Memory B cell (primary cell): ENCODE measurements around the gene SDC1.
A peak's percentile ranks its signal among the peaks of the same experiment; 100 is the strongest.
"Not testable (repeated sequence)": the region's sequence is repeated elsewhere in the genome, so short reads cannot be mapped to it uniquely, and the experiment has no call there.

Experiments used
- ATAC-seq: fragments of 150-1000 bp; cut with Tn5 transposase; 2 replicates; pipeline ENCODE4 v1.10.0; 2021; ENCODE audit warnings: low read depth, mild to moderate bottlenecking, moderate library complexity
- DNase-seq, 2 donors: peaks; one replicate each; pipeline ENCODE4 v3.0.0; 2022; ENCODE audit warnings: low spot score in 2 of 2
- H3K27ac Mint-ChIP-seq: one replicate; pipeline ENCODE4 v1.8.0; 2022; ENCODE audit warnings: mild to moderate bottlenecking, moderate library complexity, mixed read lengths
- H3K27me3 Mint-ChIP-seq: one replicate; pipeline ENCODE4 v1.8.0; 2022; ENCODE audit warnings: mixed read lengths
- H3K36me3 Mint-ChIP-seq: one replicate; pipeline ENCODE4 v1.8.0; 2022; ENCODE audit warnings: mild to moderate bottlenecking, mixed read lengths
- H3K4me1 Mint-ChIP-seq: one replicate; pipeline ENCODE4 v1.8.0; 2022; ENCODE audit warnings: mixed read lengths
- H3K4me3 Mint-ChIP-seq: one replicate; pipeline ENCODE4 v1.8.0; 2022; ENCODE audit warnings: mild to moderate bottlenecking, moderate library complexity, mixed read lengths
- H3K9me3 Mint-ChIP-seq: one replicate; pipeline ENCODE4 v1.8.0; 2022; ENCODE audit warnings: mixed read lengths

Gene SDC1

GRCh38 chr2:20236496-20236895 lies 11.6 kb upstream of the SDC1 start:
- peak in 1 of 2 donors; percentile 4 for DNase-seq
- H3K27ac Mint-ChIP-seq = no peak overlapping the region
- ATAC-seq = no peak
- H3K4me1 Mint-ChIP-seq = peaks cover 2% of the 10 kb centered on the region
- no peaks in the 10 kb centered on the region for H3K36me3 Mint-ChIP-seq
- peaks cover 13% of the 10 kb centered on the region for H3K27me3 Mint-ChIP-seq
- no peak overlapping the region for H3K4me3 Mint-ChIP-seq
- H3K9me3 Mint-ChIP-seq = peaks cover 6% of the 10 kb centered on the region

GRCh38 chr2:20235655-20236305 lies 10.8 kb upstream of the SDC1 start:
- ATAC-seq (no peak), DNase-seq (peak in 1 of 2 donors; percentile 2)
- no peaks in the 10 kb centered on the region for H3K36me3 Mint-ChIP-seq
- H3K4me1 Mint-ChIP-seq = no peaks in the 10 kb centered on the region
- H3K27me3 Mint-ChIP-seq = peaks cover 14% of the 10 kb centered on the region
- peaks cover 6% of the 10 kb centered on the region for H3K9me3 Mint-ChIP-seq
- H3K27ac Mint-ChIP-seq = no peak overlapping the region
- H3K4me3 Mint-ChIP-seq = no peak overlapping the region

GRCh38 chr2:20234597-20234996 lies 9.7 kb upstream of the SDC1 start:
- peaks cover 17% of the 10 kb centered on the region for H3K27me3 Mint-ChIP-seq
- H3K4me3 Mint-ChIP-seq, H3K27ac Mint-ChIP-seq, H3K4me1 Mint-ChIP-seq, H3K9me3 Mint-ChIP-seq, H3K36me3 Mint-ChIP-seq, ATAC-seq, DNase-seq: not testable (repeated sequence)

- Mint-ChIP-seq H3K4me3 (no peak overlapping the region), H3K9me3 (peaks cover 2% of the 10 kb centered on the region), H3K27ac (no peak overlapping the region), H3K36me3 (peaks cover 4% of the 10 kb centered on the region), H3K4me1 (no peaks in the 10 kb centered on the region), H3K27me3 (peaks cover 24% of the 10 kb centered on the region)
- DNase-seq = no peak
- no peak for ATAC-seq
Measured at GRCh38 chr2:20232837-20233207, 7.9 kb upstream of the SDC1 start.

- no peak overlapping the region for H3K4me3 Mint-ChIP-seq
- no peaks in the 10 kb centered on the region for H3K4me1 Mint-ChIP-seq
- ATAC-seq (no peak), DNase-seq (no peak)
- peaks cover 4% of the 10 kb centered on the region for H3K36me3 Mint-ChIP-seq
- H3K27me3 Mint-ChIP-seq = peaks cover 23% of the 10 kb centered on the region
- H3K9me3 Mint-ChIP-seq = no peaks in the 10 kb centered on the region
- H3K27ac Mint-ChIP-seq = no peak overlapping the region
Measured at GRCh38 chr2:20231598-20232026, 6.7 kb upstream of the SDC1 start.

- ATAC-seq (no peak), DNase-seq (no peak)
- H3K27ac Mint-ChIP-seq = no peak overlapping the region
- peaks cover 4% of the 10 kb centered on the region for H3K36me3 Mint-ChIP-seq
- no peaks in the 10 kb centered on the region for H3K9me3 Mint-ChIP-seq
- H3K4me1 Mint-ChIP-seq = no peaks in the 10 kb centered on the region
- H3K4me3 Mint-ChIP-seq = no peak overlapping the region
- peaks cover 20% of the 10 kb centered on the region for H3K27me3 Mint-ChIP-seq
Measured at GRCh38 chr2:20231159-20231558, 6.2 kb upstream of the SDC1 start.

- no peak for DNase-seq
Measured at GRCh38 chr2:20230114-20230425, 5.1 kb upstream of the SDC1 start.

GRCh38 chr2:20229322-20230113 lies 4.6 kb upstream of the SDC1 start:
- ATAC-seq = no peak
- Mint-ChIP-seq H3K27ac (no peak overlapping the region), H3K4me3 (no peak overlapping the region), H3K4me1 (no peaks in the 10 kb centered on the region), H3K36me3 (peaks cover 4% of the 10 kb centered on the region), H3K27me3 (peaks cover 22% of the 10 kb centered on the region), H3K9me3 (no peaks in the 10 kb centered on the region)
- no peak for DNase-seq

More at GRCh38 chr2:20230114-20230425, 5.1 kb upstream of the SDC1 start:
- Mint-ChIP-seq H3K27me3 (peaks cover 22% of the 10 kb centered on the region), H3K4me1 (no peaks in the 10 kb centered on the region), H3K4me3 (no peak overlapping the region), H3K36me3 (peaks cover 4% of the 10 kb centered on the region), H3K27ac (no peak overlapping the region), H3K9me3 (no peaks in the 10 kb centered on the region)
- ATAC-seq = no peak

- Mint-ChIP-seq H3K27ac (no peak overlapping the region), H3K9me3 (no peaks in the 10 kb centered on the region), H3K27me3 (peaks cover 20% of the 10 kb centered on the region), H3K4me3 (no peak overlapping the region), H3K4me1 (peaks cover 1% of the 10 kb centered on the region), H3K36me3 (peaks cover 4% of the 10 kb centered on the region)
- DNase-seq = no peak
- ATAC-seq = no peak
Measured at GRCh38 chr2:20227894-20228505, 3.1 kb upstream of the SDC1 start.

- no peak overlapping the region for H3K27ac Mint-ChIP-seq
- no peak for DNase-seq
- H3K4me1 Mint-ChIP-seq = peaks cover 3% of the 10 kb centered on the region
- H3K27me3 Mint-ChIP-seq = peaks cover 20% of the 10 kb centered on the region
- no peak for ATAC-seq
- H3K9me3 Mint-ChIP-seq = no peaks in the 10 kb centered on the region
- H3K4me3 Mint-ChIP-seq = peak overlapping the region; percentile 46
- H3K36me3 Mint-ChIP-seq = peaks cover 4% of the 10 kb centered on the region
Measured at GRCh38 chr2:20226152-20226545, 1.2 kb upstream of the SDC1 start.

- Mint-ChIP-seq H3K4me3 (peak overlapping the region; percentile 76), H3K9me3 (no peaks in the 10 kb centered on the region), H3K4me1 (peaks cover 3% of the 10 kb centered on the region), H3K36me3 (peaks cover 4% of the 10 kb centered on the region), H3K27me3 (peaks cover 18% of the 10 kb centered on the region), H3K27ac (no peak overlapping the region)
- DNase-seq = peak in 1 of 2 donors; percentile 25
- ATAC-seq = peak; percentile 79
Measured at GRCh38 chr2:20225294-20226151, 593 bp upstream of the SDC1 start.

- DNase-seq (no peak), ATAC-seq (peak; percentile 12)
- peaks cover 16% of the 10 kb centered on the region for H3K27me3 Mint-ChIP-seq
Measured at GRCh38 chr2:20224164-20224715, 690 bp downstream of the SDC1 start.

GRCh38 chr2:20223407-20224163 lies 1.3 kb downstream of the SDC1 start:
- peak overlapping the region; percentile 49 for H3K4me3 Mint-ChIP-seq
- DNase-seq = no peak

More at GRCh38 chr2:20224164-20224715, 690 bp downstream of the SDC1 start:
- Mint-ChIP-seq H3K27ac (no peak overlapping the region), H3K4me3 (no peak overlapping the region), H3K9me3 (no peaks in the 10 kb centered on the region), H3K4me1 (peaks cover 3% of the 10 kb centered on the region), H3K36me3 (no peaks in the 10 kb centered on the region)

More at GRCh38 chr2:20223407-20224163, 1.3 kb downstream of the SDC1 start:
- peak; percentile 8 for ATAC-seq
- H3K27me3 Mint-ChIP-seq = peaks cover 19% of the 10 kb centered on the region
- H3K27ac Mint-ChIP-seq = no peak overlapping the region
- H3K36me3 Mint-ChIP-seq = peaks cover under 1% of the 10 kb centered on the region
- H3K9me3 Mint-ChIP-seq = no peaks in the 10 kb centered on the region
- peaks cover 4% of the 10 kb centered on the region for H3K4me1 Mint-ChIP-seq
